Measurements from ENCODE around the gene HSPA4. TPM values are rescaled to one million over a fixed set of nuclear protein-coding genes. Genes with fewer than 3 reads are reported as not detected.

Gene HSPA4
- polyA plus RNA-seq, 1 donor (not counting 4 experiments of a cell fraction or from before 2014, with no cell fraction given) = 119 TPM

GRCh38 chr5:133059621-133060020 lies 7.8 kb downstream of the HSPA4 start:
- Histone ChIP-seq H3K27me3 (ENCODE audit: control insufficient read depth, extremely low read depth, insufficient read depth, low read length) (no peaks in the 10 kb centered on the region), H3K4me3 (ENCODE audit: control insufficient read depth in 2 of 3, extremely low read depth in 1 of 3, insufficient read depth in 2 of 3, low read depth in 1 of 3, low read length in 3 of 3) (no peak overlapping the region), H3K9ac (ENCODE audit: control insufficient read depth, extremely low read depth, insufficient read depth, low read length) (no peak overlapping the region), H3K9me3 (ENCODE audit: control insufficient read depth, low read depth, low read length) (no peaks in the 10 kb centered on the region), H4K20me1 (ENCODE audit: control insufficient read depth, extremely low read depth, insufficient read depth, low read length) (peaks cover 36% of the 10 kb centered on the region), H3K4me2 (ENCODE audit: control insufficient read depth, extremely low read depth, insufficient read depth, low read depth, low read length) (no peak overlapping the region), H3K27ac (ENCODE audit: control insufficient read depth, insufficient read depth, low read length) (no peak overlapping the region), H3K36me3 (ENCODE audit: control insufficient read depth in 2 of 2, extremely low read depth in 1 of 2, insufficient read depth in 2 of 2, low read length in 2 of 2) (peaks cover 0 to 8% of the 10 kb centered on the region in 2 experiments), H3K79me2 (ENCODE audit: control insufficient read depth, insufficient read depth, low read length) (peaks cover 100% of the 10 kb centered on the region), H3K9me1 (ENCODE audit: control insufficient read depth, extremely low read depth, insufficient read depth, low read length) (no peaks in the 10 kb centered on the region), H2AFZ (ENCODE audit: control insufficient read depth, low read length) (no peak overlapping the region), H3K4me1 (ENCODE audit: control insufficient read depth, extremely low read depth, insufficient read depth, low read length) (peaks cover 13% of the 10 kb centered on the region)
- TF ChIP-seq CTCF (optimal IDR thresholded peaks at IDR 0.05 in 1 of 3, IDR thresholded peaks at IDR 0.05 in 1 of 3, conservative IDR thresholded peaks at IDR 0.05 in 1 of 3; ENCODE audit: extremely low read depth in 1 of 3, insufficient read depth in 2 of 3, low read length in 3 of 3) = no peak
- dilution Hi-C loops (cut with MboI; ENCODE audit: extremely low pct_ligation_motif_present, low sequenced_read_pairs) = no loop called here
- FAIRE-seq (no peak), DNase-seq (ENCODE audit: low read depth, low spot score) (no peak)

GRCh38 chr5:133062276-133062675 lies 10.5 kb downstream of the HSPA4 start:
- no peak overlapping the region for H3K27ac ChIP-seq (ENCODE audit: control insufficient read depth, insufficient read depth, low read length)
- peaks cover 3 to 4% of the 10 kb centered on the region in 2 experiments for H3K36me3 ChIP-seq (ENCODE audit: control insufficient read depth in 2 of 2, extremely low read depth in 1 of 2, insufficient read depth in 2 of 2, low read length in 2 of 2)
- no peak overlapping the region for H3K4me2 ChIP-seq (ENCODE audit: control insufficient read depth, extremely low read depth, insufficient read depth, low read depth, low read length)
- no peaks in the 10 kb centered on the region for H3K9me1 ChIP-seq (ENCODE audit: control insufficient read depth, extremely low read depth, insufficient read depth, low read length)
- DNase-seq (ENCODE audit: low read depth, low spot score) (no peak), FAIRE-seq (no peak)
- dilution Hi-C loops (cut with MboI; ENCODE audit: extremely low pct_ligation_motif_present, low sequenced_read_pairs) = no loop called here
- H3K4me3 ChIP-seq (ENCODE audit: control insufficient read depth in 2 of 3, extremely low read depth in 1 of 3, insufficient read depth in 2 of 3, low read depth in 1 of 3, low read length in 3 of 3) = no peak overlapping the region
- H3K9ac ChIP-seq (ENCODE audit: control insufficient read depth, extremely low read depth, insufficient read depth, low read length) = no peak overlapping the region
- peaks cover 28% of the 10 kb centered on the region for H4K20me1 ChIP-seq (ENCODE audit: control insufficient read depth, extremely low read depth, insufficient read depth, low read length)
- peaks cover 12% of the 10 kb centered on the region for H3K4me1 ChIP-seq (ENCODE audit: control insufficient read depth, extremely low read depth, insufficient read depth, low read length)
- H3K79me2 ChIP-seq (ENCODE audit: control insufficient read depth, insufficient read depth, low read length) = peaks cover 95% of the 10 kb centered on the region
- TF ChIP-seq EZH2 (IDR thresholded peaks at IDR 0.05; ENCODE audit: low read length) (no peak), CTCF (optimal IDR thresholded peaks at IDR 0.05 in 1 of 3, IDR thresholded peaks at IDR 0.05 in 1 of 3, conservative IDR thresholded peaks at IDR 0.05 in 1 of 3; ENCODE audit: extremely low read depth in 1 of 3, insufficient read depth in 2 of 3, low read length in 3 of 3) (no peak)
- no peaks in the 10 kb centered on the region for H3K9me3 ChIP-seq (ENCODE audit: control insufficient read depth, low read depth, low read length)
- H2AFZ ChIP-seq (ENCODE audit: control insufficient read depth, low read length) = no peak overlapping the region
- no peaks in the 10 kb centered on the region for H3K27me3 ChIP-seq (ENCODE audit: control insufficient read depth, extremely low read depth, insufficient read depth, low read length)
